ENCODE results near the gene TSC1.

The TSC1 gene

DNA sequence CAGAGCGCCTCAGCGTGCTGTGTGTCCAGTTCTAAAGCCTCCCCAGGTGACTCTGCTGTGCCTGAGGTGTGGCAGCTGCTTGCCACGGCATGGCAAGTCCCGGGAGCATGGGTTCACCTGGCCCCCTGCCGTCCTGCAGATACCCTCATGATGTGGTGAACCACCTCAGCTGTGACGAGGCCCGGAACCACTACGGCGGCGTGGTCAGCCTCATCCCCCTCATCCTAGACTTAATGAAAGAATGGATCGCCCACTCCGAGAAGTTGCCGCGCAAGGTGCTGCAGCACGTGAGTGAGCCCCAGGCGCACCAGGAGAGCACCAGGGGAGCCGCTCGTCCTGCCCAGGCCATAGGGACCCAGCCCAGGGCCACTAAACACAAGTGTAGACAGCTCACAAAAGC is 56.3 kb downstream of the TSC1 start:
- no peak for DNase-seq (ENCODE audit: low read depth in 2 of 2)

DNA sequence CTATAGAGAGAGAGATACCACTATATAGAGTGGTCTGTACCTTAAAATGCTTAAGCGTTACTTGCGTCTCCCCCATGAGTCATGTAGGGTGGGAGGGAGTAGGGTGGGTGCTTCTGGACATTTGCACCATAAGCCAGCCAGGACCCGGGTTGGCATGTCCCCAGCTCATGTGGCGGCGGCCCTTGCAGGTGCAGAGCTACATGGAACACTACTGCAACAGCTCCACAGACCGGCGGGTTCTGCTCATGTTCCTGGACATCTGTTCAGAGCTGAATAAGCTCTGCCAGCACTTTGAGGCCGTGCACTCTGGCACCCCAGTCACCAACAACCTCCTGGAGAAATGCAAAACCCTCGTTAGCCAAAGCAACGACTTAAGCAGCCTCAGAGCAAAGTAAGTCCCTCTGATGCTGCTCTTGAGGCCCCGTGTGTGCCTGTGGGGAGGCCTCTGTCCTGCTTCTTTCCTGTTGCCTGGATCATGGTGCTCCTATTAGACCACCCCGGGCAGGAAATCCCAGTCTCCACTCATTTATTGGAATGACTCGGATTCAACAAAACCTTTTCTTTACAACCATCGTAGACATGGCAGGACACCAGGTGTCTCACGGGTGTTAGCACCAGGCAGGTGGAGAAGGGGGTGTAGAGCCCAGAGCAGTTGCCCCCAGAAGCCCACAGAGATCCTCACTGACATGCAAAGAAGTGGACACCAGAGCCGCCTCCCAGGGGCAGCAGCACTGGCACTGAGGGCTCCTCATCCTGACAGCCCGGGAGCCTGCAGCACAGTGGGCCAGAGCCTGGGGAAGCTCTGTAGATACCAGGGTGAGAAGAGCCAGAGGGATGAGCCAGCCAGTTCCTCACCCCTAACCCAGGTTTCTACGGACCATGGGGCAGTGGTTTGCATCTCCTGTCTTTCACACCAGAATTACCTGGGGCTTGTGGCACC is 57.0 kb downstream of the TSC1 start:
- DNase-seq (ENCODE audit: low read depth in 2 of 2): no peak

DNA sequence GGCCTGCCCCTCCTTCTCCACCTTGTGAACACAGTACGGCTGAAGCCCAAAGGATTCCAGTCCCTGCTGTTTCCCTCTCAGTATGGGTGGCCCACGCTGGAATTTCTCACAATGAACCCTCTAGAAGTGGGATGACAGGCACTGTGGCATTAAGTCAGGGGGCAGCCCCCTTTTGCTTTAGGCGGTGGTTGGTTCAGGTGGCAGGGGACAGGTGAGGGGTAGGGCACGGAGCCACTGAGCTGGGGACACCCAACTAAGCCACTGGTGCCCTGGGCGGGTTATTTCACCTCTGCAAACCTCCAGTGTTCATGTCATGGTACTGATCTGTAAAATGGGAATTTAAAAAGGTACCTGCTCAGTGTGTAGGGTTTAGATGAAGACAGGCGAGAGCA is 58.1 kb downstream of the TSC1 start:
- no peak for DNase-seq (ENCODE audit: low read depth in 2 of 2)

- DNase-seq (ENCODE audit: low read depth in 2 of 2): no peak
These were observed 58.6 kb downstream of the TSC1 start for GRCh38 chr9:132885720-132886333.

GRCh38 chr9:132883349-132884294 is 60.8 kb downstream of the TSC1 start:
- DNase-seq (ENCODE audit: low read depth in 2 of 2): no peak

DNA sequence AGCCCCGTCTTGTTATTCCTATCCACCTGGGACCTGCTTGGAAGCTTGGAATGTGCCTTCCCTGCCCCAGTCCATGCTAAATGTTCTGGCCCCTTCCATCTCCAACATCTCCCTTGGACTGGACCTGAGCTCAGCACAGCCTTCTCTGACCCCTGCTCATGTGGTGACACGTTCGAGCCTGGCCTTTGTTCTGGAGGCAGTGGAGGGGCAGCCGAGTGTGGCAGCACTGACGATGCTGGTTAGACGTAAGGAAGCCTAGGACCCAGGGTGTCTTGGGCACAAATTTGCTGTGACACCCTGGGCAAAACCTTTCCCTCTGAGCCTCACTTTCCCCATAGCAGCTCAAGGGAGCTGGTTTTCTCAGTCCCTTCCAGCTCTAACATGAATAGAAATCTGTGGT is 61.8 kb downstream of the TSC1 start:
- no peak for DNase-seq (ENCODE audit: low read depth in 2 of 2)

DNA sequence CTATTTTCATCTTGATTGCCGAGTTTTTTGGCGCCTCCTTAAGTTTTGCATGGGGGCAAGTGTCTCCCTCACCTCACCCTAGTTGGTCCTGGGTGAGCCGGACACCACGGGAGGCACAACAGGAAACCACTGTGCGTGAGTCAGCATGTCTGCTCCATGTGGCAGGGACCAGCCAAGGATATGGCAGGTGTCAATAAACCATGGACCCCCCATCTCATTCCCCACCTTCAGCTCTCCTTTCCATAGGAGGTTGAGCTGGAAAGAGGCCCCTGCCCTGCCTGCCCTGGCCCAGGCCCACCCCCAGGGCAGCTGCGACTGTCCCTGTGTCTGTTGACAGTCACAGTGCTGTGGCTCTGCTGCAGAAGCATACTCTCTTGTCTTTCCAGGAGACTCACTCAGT is 62.6 kb downstream of the TSC1 start:
- no peak for DNase-seq (ENCODE audit: low read depth in 2 of 2)

GRCh38 chr9:132880324-132880661 is 64.1 kb downstream of the TSC1 start:
- no peak for DNase-seq (ENCODE audit: low read depth in 2 of 2)

GRCh38 chr9:132879457-132880323 is 64.7 kb downstream of the TSC1 start:
- DNase-seq (ENCODE audit: low read depth in 2 of 2): no peak

GRCh38 chr9:132878695-132879456 is 65.5 kb downstream of the TSC1 start, which contains the start of gene SPACA9:
Gene SPACA9, plus strand, starts transcription at chr9:132878898. Its CDS starts 5,050 bp downstream, at chr9:132883948.
- DNase-seq (ENCODE audit: low read depth in 2 of 2): peak in 1 of 2 donors; percentile 15

DNA sequence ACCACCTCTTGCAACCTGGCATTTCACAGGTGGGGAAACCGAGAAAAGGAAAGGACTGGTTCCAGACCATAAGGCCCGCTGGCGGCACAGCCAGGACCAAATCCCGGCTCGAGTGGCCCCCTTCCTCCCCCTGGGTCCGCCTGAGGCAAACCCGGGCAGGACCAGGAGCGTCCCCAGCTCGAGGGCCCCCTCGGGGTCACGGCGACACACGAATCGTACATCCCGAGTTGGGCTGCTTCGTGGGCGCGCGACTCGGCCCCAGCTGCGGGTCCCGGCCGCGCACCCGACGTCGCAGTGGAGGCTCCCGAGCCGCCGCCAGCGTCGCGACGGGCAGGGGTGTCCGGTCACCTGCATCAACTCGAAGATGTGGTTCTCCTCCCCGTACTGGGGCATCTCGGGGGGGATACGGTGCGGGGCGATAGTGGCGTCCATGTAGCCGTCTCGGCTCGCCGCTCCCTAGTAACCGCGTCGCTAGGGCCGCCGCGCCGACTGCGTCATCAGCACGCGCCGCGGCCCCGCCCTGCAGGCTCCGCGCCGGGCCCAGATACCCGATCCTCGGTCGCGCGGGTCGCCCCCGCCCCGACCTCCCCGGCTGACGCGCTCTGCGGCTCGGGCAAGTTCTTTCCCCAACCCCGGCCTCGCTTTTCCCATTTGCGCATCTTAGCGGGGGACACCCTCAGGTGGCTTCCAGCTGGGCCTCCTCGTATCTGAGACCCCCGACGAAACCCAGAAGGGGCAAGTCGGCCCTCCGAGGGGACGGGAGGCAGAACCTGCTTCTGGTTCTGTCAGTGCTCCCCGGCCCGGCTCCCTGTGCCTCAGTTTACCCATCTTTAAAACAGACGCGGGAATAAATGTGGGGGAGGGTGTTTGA is 66.4 kb downstream of the TSC1 start, which contains the start of gene AK8:
Gene AK8 (minus strand): TSS at position 461 of the 871 bp plus-strand sequence. CDS start 29 bp downstream, at position 432.
- DNase-seq (ENCODE audit: low read depth in 2 of 2): peak; percentile 58 to 65

GRCh38 chr9:132877458-132877823 is 67.0 kb downstream of the TSC1 start:
- no peak for DNase-seq (ENCODE audit: low read depth in 2 of 2)

GRCh38 chr9:132876849-132877248 is 67.6 kb downstream of the TSC1 start:
- no peak for DNase-seq (ENCODE audit: low read depth in 2 of 2)

- no peak for DNase-seq (ENCODE audit: low read depth in 2 of 2)
These were observed 69.3 kb downstream of the TSC1 start for GRCh38 chr9:132875159-132875558.

- no peak for DNase-seq (ENCODE audit: low read depth in 2 of 2)
These were observed 71.0 kb downstream of the TSC1 start for GRCh38 chr9:132873403-132873802.

- no peak for DNase-seq (ENCODE audit: low read depth in 2 of 2)
These were observed 75.2 kb downstream of the TSC1 start for GRCh38 chr9:132869266-132869665.

DNA sequence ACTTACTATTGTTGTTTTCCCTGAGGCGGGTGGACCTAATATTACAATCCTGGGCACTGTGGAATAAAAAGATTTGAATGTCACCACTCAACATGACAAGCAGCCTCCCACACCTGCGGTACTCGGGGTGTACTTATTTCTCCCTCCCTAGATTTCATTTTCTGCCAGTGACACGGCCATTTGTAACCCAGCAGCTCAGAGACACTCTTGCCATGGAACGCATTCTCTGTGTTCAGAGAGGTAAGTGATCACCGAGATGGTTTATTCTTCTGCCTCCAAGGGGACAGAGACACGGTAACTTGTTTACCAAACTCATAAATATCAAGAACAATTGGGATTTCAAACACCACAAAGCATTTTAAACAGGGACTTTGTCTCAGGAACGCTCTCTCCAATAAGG is 77.5 kb downstream of the TSC1 start:
- no peak for DNase-seq (ENCODE audit: low read depth in 2 of 2)

DNA sequence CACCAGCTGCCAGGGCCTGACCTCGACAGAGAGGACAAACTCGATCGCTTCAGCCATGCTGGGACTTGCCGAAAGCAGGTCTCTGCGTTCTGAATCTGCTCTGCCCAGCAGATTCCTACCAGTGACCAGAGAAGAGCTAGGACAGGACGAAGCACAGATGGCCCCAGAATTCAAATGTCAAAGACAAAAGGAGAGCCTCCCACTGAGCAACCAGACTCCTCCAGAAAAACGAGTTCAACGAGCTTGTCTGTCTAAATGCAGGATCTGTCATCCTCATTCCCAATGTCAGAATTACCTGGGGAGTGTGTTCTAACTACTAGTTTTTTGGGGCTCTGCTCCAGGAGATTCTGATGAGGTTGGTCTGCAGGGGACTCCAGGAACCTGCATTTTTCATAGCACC is 79.7 kb downstream of the TSC1 start:
- DNase-seq (ENCODE audit: low read depth in 2 of 2): no peak

- DNase-seq (ENCODE audit: low read depth in 2 of 2): no peak
These were observed 80.1 kb downstream of the TSC1 start for GRCh38 chr9:132864277-132864676.
